Activated T-cell treated with anti-CD3 and anti-CD28 coated beads, Interleukin-2, amount 50 U/mL, for 1 hour (primary cell): ENCODE measurements around the gene ACD.

Experiments
- DNase-seq: peaks from one replicate; pipeline ENCODE4 v3.0.0-alpha.2; 2020

ACD gene

GRCh38 chr16:67645397-67646121, 14.5 kb downstream of the ACD start:
- no peak for DNase-seq

DNA sequence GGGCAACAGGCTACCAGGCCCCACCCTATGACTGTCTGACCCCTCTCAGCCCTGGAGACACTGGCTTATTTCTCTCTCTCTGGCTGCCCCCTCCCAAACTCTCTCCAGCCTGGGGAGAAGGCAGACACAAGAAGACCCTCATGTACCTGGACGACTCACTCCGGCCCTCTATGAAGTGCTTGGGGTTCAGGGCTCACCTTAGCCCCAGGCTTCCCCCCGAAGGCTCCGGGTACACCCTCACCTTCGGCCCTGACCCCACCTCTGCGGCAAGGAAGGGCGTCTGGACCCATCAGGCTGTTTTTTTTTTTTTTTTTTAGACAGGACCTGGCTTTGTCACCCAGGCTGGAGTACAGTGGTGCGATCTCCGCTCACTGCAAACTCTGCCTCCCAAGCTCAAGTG, 16.0 kb downstream of the ACD start:
- no peak for DNase-seq

DNA sequence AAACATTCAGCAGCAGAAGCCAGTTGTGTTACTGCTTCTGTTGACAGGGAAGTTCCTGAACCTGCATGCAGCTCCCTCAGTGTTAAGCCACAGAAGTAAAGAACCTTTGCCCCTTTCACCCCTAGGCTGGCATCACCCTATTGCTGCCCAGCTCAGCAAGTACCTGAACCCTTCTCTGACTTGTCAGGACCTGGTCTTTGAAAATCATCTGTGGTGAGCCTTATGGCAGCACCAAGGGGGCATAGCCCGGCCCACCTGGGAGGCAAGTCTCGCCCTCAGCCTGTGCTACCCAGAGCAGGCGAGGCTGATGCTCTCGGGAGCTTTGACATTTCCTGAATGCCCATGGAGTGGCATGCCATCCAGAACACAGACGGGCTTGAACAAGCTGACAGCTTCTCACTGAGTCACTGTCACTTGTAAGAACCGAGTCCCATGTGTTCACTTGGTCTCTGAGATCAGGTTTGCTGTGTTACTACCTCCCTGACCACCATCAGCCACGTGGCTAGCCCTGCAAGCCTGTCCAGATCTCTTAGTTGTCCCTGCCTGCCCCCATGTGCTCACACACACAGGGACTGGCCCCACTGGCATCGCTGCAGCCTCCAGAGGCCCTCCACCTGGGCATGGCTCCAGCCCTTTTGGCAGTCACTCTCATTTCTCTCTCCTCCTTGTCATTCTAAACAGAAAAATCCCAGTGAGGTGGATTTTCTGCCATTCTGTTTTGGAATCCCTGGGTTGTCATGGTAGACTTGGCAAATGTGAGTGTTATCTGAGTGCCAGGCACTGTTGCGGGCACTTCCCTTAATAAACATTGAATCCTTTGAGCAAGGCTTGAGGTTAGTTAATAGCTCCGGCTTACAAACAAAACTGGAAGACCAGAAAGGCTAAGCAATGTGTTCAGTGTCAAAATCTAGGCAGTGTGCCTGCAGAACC, 18.0 kb downstream of the ACD start:
- no peak for DNase-seq

GRCh38 chr16:67637625-67638024, 22.4 kb downstream of the ACD start:
- DNase-seq = no peak

- no peak for DNase-seq
Measured at GRCh38 chr16:67636713-67637112, 23.3 kb downstream of the ACD start.

GRCh38 chr16:67632415-67633172, 27.5 kb downstream of the ACD start:
- no peak for DNase-seq

- DNase-seq = no peak
Measured at GRCh38 chr16:67628216-67628615, 31.8 kb downstream of the ACD start.

- DNase-seq = no peak
Measured at GRCh38 chr16:67613808-67614207, 46.3 kb downstream of the ACD start.

- no peak for DNase-seq
Measured at GRCh38 chr16:67608364-67608763, 51.7 kb downstream of the ACD start.
